Raji (cell line): Measurements from ENCODE around the gene GAPDH.

Experiments used
- POLR2A ChIP-seq: IDR thresholded peaks from 2 replicates; pipeline ENCODE4 v1.6.1; 2011; ENCODE audit warnings: low read depth, low read length, control low read depth; ENCODE audit not compliant: insufficient read depth

Gene GAPDH

GRCh38 chr12:6550294-6551062 lies 16.2 kb downstream of the GAPDH start:
- no peak for TF ChIP-seq POLR2A

GRCh38 chr12:6551063-6551461 lies 16.7 kb downstream of the GAPDH start:
- no peak for TF ChIP-seq POLR2A

GRCh38 chr12:6551496-6552139 lies 17.3 kb downstream of the GAPDH start:
- no peak for TF ChIP-seq POLR2A

GRCh38 chr12:6552140-6552551 lies 17.8 kb downstream of the GAPDH start:
- TF ChIP-seq POLR2A = no peak

- TF ChIP-seq POLR2A = no peak
These were observed 18.9 kb downstream of the GAPDH start for GRCh38 chr12:6553051-6553868.

- TF ChIP-seq POLR2A = no peak
These were observed 20.1 kb downstream of the GAPDH start for GRCh38 chr12:6554168-6555017.

GRCh38 chr12:6555018-6555691 lies 20.8 kb downstream of the GAPDH start:
- TF ChIP-seq POLR2A = no peak

- no peak for TF ChIP-seq POLR2A
These were observed 22.5 kb downstream of the GAPDH start for GRCh38 chr12:6556857-6557256.

- no peak for TF ChIP-seq POLR2A
These were observed 25.2 kb downstream of the GAPDH start for GRCh38 chr12:6559500-6559899.

GRCh38 chr12:6560501-6561205 lies 26.3 kb downstream of the GAPDH start:
- TF ChIP-seq POLR2A = no peak

GRCh38 chr12:6562881-6563280 lies 28.6 kb downstream of the GAPDH start:
- no peak for TF ChIP-seq POLR2A

- TF ChIP-seq POLR2A = no peak
These were observed 29.2 kb downstream of the GAPDH start for GRCh38 chr12:6563448-6564050.

- no peak for TF ChIP-seq POLR2A
These were observed 32.9 kb downstream of the GAPDH start for GRCh38 chr12:6567112-6567670.
